ENCODE results near the gene FBXO24. TPM values are rescaled to one million over a fixed set of nuclear protein-coding genes. Genes with fewer than 3 reads are reported as not detected.
A peak's percentile ranks its signal among the peaks of the same experiment; 100 is the strongest.
"Not testable (repeated sequence)": the region's sequence is repeated elsewhere in the genome, so short reads cannot be mapped to it uniquely, and the experiment has no call there.

The FBXO24 gene
- polyA plus RNA-seq (ENCODE audit: low read depth in 6 of 6): 1 to 10 TPM in 2 of 6 donors, under 1 TPM in 3, not detected in 1; 0.13 to 1.7 (median 0.89) TPM

- Mint-ChIP-seq H3K9me3 (no peaks in the 10 kb centered on the region), H3K36me3 (no peaks in the 10 kb centered on the region), H3K4me3 (peak within 1 kb of the TSS; percentile 95 to 99 (median 97)), H3K27ac (peak within 1 kb of the TSS; percentile 39 to 100 (median 98)), H3K4me1 (peaks cover 35 to 45% (median 44%) of the 10 kb centered on the region in 3 donors), H3K27me3 (peaks cover 5 to 19% (median 8%) of the 10 kb centered on the region in 3 donors)
- ATAC-seq (ENCODE audit: low read depth in 2 of 2) (peak; percentile 78), DNase-seq (peak; percentile 99)
Measured at GRCh38 chr7:100586266-100587025, at the start of gene FBXO24. Gene FBXO24 (plus strand): TSS chr7:100586328. CDS start chr7:100586626, 298 bp downstream.

DNA sequence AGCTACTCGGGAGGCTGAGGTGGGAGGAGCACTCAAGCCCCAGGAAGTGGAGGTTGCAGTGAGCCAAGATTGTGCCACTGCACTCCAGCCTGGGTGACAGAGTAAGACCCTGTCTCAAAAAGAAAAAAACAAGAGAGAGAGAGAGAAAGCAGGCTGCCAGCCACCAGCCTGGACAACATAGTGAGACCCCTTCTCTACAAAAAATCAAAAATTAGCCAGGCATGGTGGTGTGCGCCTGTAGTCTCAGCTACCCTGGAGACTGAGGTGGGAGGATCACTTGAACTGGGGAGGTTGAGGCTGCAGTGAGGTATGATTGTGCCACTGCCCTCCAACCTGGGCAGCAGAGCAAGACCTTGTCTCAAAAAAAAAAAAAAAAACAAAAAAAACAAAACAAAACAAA, 49.4 kb upstream of the FBXO24 start:
- peaks cover 0 to 12% (median 10%) of the 10 kb centered on the region in 3 donors for H3K27me3 Mint-ChIP-seq
- H3K27ac Mint-ChIP-seq; H3K36me3 Mint-ChIP-seq; ATAC-seq (ENCODE audit: low read depth in 2 of 2); DNase-seq; H3K9me3 Mint-ChIP-seq: not testable (repeated sequence)
- peak overlapping the region in 1 of 8 donors; percentile 25 for H3K4me3 Mint-ChIP-seq
- peaks cover 13 to 19% (median 18%) of the 10 kb centered on the region in 3 donors for H3K4me1 Mint-ChIP-seq

DNA sequence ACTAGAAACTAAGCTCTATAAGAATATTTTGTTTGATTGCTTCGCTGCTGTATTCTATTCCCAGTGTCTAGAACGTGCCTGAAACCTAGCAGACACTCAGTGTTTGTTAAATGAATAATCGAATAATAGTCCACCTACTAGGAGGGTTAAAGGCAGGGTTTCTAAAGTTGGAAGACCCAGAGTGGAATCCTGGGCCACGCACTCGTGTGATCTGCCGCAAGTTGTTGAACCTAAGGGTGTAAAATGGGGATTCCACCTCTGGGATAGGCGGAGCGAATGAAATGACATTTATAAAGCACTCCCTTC, 47.8 kb upstream of the FBXO24 start:
- H3K9me3 Mint-ChIP-seq: no peaks in the 10 kb centered on the region
- H3K36me3 Mint-ChIP-seq: no peaks in the 10 kb centered on the region
- no peak for ATAC-seq (ENCODE audit: low read depth in 2 of 2)

DNA sequence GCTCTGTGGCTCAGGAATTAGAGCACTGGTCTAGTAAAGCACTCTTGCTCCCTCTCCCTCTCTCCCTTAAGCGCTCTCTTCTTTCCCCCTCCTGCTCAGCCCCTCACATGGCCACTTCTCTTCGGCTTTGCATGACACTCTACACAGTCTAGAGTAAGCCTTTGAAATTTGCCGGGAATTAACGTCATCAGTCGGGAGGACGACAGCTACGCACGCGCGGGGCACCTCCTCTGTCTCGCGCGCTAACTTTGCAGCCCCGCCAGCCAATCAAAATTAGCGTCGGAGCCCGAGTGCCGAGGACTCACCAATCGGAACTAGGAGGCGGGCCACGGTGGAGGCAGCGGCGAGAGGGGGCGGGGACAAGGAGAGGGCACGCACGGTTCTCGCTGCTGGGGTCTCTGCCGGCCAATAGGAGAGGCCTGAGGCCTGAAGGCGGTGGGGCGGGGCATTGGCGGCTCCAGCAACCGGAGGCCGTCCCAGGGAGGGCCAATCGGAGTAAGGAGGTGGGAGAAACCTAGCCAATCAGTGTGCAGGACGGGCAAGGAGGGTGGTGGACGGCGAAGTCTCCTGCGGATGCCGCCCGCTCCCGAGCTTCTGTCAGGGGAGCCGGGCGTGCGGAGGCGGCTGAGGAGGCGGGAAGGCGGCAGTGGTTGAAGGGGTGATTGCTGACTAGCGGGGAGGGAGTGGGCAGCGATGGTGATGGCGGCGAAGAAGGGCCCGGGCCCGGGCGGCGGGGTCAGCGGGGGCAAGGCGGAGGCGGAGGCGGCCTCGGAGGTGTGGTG, 47.3 kb upstream of the FBXO24 start, which contains the start of gene AGFG2:
AGFG2 (plus strand) TSS at position 550 of the 782 bp plus-strand sequence; CDS start at position 694, 144 bp downstream.
- H3K27me3 Mint-ChIP-seq: no peaks in the 10 kb centered on the region
- H3K4me3 Mint-ChIP-seq: peak within 1 kb of the TSS; percentile 86 to 99 (median 98)
- DNase-seq (peak; percentile 100), ATAC-seq (ENCODE audit: low read depth in 2 of 2) (peak; percentile 94 to 96)
- H3K36me3 Mint-ChIP-seq: no peaks in the 10 kb centered on the region
- peaks cover 19 to 27% (median 27%) of the 10 kb centered on the region in 3 donors for H3K4me1 Mint-ChIP-seq
- no peaks in the 10 kb centered on the region for H3K9me3 Mint-ChIP-seq
- peak within 1 kb of the TSS; percentile 40 to 95 (median 88) for H3K27ac Mint-ChIP-seq

More for the DNA sequence above, 47.8 kb upstream of the FBXO24 start:
- DNase-seq: no peak
- H3K27ac Mint-ChIP-seq: peak overlapping the region in 4 of 6 donors; percentile 75 to 90 (median 84)
- peaks cover 0 to 2% (median 0%) of the 10 kb centered on the region in 3 donors for H3K27me3 Mint-ChIP-seq
- peaks cover 19 to 27% (median 27%) of the 10 kb centered on the region in 3 donors for H3K4me1 Mint-ChIP-seq
- peak overlapping the region; percentile 86 to 99 (median 98) for H3K4me3 Mint-ChIP-seq

GRCh38 chr7:100539436-100540006, 46.6 kb upstream of the FBXO24 start:
- H3K27me3 Mint-ChIP-seq: no peaks in the 10 kb centered on the region
- H3K9me3 Mint-ChIP-seq: no peaks in the 10 kb centered on the region
- H3K27ac Mint-ChIP-seq: peak overlapping the region in 4 of 6 donors; percentile 16 to 92 (median 72)
- peaks cover 24 to 27% (median 27%) of the 10 kb centered on the region in 3 donors for H3K4me1 Mint-ChIP-seq
- no peak for ATAC-seq (ENCODE audit: low read depth in 2 of 2)
- H3K36me3 Mint-ChIP-seq: no peaks in the 10 kb centered on the region
- DNase-seq: no peak
- peak overlapping the region; percentile 86 to 99 (median 98) for H3K4me3 Mint-ChIP-seq

DNA sequence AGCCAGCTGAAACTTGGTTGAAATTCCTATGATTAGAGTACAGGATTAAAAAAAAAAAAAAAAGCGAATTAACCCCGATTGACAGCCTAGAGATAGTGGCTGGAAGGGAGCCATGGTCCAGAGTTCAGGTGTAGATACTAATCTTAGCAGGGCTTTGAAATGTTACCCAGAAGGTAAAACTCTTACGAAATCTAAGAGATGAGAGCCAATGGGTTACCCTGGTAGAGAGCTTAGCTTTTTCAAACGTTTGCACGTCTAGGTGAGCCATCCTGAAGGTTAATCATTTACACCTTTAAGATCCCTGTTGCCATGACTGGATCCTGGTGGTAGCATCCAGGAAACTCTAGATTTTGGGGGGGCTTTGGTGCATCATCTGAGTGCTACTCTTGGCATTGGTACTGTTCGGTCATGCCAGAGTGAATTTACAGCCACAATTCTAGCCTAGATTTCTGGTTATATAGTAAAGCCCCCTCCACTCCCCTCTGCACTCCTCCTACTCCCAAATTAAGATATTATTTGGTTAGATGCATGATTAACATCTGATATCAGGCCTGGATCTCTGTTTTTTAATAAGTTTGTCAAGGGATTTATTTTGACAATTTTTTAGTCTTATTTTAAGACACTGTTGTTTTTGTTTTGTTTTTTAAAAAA, 45.9 kb upstream of the FBXO24 start:
- peak overlapping the region in 1 of 6 donors; percentile 16 for H3K27ac Mint-ChIP-seq
- ATAC-seq (ENCODE audit: low read depth in 2 of 2) (no peak), DNase-seq (no peak)
- H3K9me3 Mint-ChIP-seq: no peaks in the 10 kb centered on the region
- H3K36me3 Mint-ChIP-seq: no peaks in the 10 kb centered on the region
- H3K4me1 Mint-ChIP-seq: peaks cover 27 to 31% (median 28%) of the 10 kb centered on the region in 3 donors
- H3K4me3 Mint-ChIP-seq: peak overlapping the region; percentile 85 to 98 (median 92)
- H3K27me3 Mint-ChIP-seq: no peaks in the 10 kb centered on the region

DNA sequence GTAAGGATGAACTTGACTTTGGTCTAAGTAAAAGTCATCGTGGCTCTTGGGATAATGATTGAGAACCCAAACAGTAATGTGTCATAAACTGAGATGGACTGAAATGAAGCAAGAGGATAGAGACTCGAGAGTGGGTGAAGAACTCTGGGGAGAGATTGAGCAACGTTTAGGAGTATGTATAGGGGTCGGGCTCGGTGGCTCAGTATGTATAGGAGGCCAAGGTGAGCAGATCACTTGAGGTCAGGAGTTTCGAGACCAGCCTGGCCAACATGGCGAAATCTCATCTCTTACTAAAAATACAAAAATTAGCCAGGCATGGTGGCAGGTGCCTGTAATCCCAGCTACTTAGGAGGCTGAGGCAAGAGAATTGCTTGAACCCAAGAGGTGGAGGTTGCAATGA, 44.8 kb upstream of the FBXO24 start:
- not testable (repeated sequence) for DNase-seq; H3K36me3 Mint-ChIP-seq; ATAC-seq (ENCODE audit: low read depth in 2 of 2); H3K27me3 Mint-ChIP-seq; H3K9me3 Mint-ChIP-seq; H3K27ac Mint-ChIP-seq
- H3K4me3 Mint-ChIP-seq: peak overlapping the region in 4 of 8 donors; percentile 26 to 86 (median 56)
- peaks cover 27 to 38% (median 31%) of the 10 kb centered on the region in 3 donors for H3K4me1 Mint-ChIP-seq

DNA sequence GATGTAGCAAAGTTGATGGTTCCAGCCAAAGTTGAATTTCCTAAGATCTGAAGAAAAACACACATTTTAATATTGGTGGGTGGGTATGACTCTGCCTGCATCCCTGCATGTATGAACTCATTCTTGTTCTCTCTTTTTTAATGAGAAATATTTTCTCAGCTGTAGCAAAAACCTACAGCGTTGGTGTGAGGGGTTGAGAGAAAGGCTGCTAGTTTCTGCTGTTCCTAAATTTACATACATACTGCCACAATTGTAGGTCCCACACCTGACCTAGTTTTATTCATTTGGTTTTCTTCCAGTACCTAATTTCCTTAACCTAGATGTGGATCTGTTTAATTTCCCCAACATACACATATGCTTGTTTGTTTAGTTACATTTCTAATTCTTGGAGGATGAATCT, 42.5 kb upstream of the FBXO24 start:
- DNase-seq: no peak
- H3K27me3 Mint-ChIP-seq: no peaks in the 10 kb centered on the region
- H3K4me3 Mint-ChIP-seq: peak overlapping the region in 1 of 8 donors; percentile 55

DNA sequence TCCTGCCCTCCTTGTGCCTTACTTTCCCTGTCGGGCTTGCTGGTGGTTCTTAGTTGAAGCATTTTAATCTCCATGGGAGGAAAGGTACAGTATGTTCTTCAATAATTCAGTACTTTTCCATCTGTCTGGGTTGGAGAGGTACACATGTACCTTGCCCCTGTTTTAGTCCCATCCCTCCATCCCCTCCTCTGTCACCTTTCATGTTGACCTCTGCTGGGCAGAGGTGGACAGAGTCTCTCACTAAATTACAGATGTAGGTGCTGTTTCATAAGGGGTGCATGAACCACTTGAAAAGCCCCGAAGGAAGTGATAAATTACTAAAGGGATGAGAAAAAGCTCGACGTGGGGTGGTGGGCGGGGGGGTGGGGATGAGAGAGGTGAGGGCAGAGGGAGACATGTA, 41.7 kb upstream of the FBXO24 start:
- Mint-ChIP-seq H3K36me3 (no peaks in the 10 kb centered on the region), H3K4me3 (peak overlapping the region in 1 of 8 donors; percentile 55), H3K27me3 (no peaks in the 10 kb centered on the region), H3K9me3 (no peaks in the 10 kb centered on the region), H3K27ac (peak overlapping the region in 1 of 6 donors; percentile 50), H3K4me1 (peaks cover 27 to 47% (median 44%) of the 10 kb centered on the region in 3 donors)
- ATAC-seq (ENCODE audit: low read depth in 2 of 2): no peak
- no peak for DNase-seq

More for the DNA sequence above, 42.5 kb upstream of the FBXO24 start:
- Mint-ChIP-seq H3K36me3 (no peaks in the 10 kb centered on the region), H3K4me1 (peaks cover 34 to 48% (median 45%) of the 10 kb centered on the region in 3 donors), H3K9me3 (no peaks in the 10 kb centered on the region), H3K27ac (no peak overlapping the region)
- no peak for ATAC-seq (ENCODE audit: low read depth in 2 of 2)

DNA sequence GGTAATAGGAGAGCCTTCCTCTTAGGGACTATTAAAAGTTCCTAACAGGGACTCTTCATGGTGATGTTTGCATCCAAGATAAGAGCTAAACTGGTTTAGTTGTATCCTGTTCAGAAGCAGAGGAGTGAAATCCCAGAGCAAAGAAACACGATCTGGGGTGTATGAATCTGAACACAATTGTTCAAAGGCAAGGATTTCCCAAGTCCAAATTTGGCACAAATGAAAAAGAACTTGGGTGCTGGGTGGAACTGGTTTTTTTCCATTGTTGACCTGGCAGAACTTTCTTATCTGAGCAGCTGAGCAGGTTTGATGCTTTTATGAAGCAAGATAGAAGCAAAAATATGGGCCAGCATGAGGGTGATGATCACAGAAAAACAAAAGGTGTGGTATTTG, 41.2 kb upstream of the FBXO24 start:
- Mint-ChIP-seq H3K27ac (peak overlapping the region in 1 of 6 donors; percentile 23), H3K4me1 (peaks cover 27 to 48% (median 44%) of the 10 kb centered on the region in 3 donors), H3K36me3 (no peaks in the 10 kb centered on the region), H3K4me3 (no peak overlapping the region), H3K9me3 (no peaks in the 10 kb centered on the region), H3K27me3 (no peaks in the 10 kb centered on the region)
- DNase-seq: no peak
- ATAC-seq (ENCODE audit: low read depth in 2 of 2): no peak

DNA sequence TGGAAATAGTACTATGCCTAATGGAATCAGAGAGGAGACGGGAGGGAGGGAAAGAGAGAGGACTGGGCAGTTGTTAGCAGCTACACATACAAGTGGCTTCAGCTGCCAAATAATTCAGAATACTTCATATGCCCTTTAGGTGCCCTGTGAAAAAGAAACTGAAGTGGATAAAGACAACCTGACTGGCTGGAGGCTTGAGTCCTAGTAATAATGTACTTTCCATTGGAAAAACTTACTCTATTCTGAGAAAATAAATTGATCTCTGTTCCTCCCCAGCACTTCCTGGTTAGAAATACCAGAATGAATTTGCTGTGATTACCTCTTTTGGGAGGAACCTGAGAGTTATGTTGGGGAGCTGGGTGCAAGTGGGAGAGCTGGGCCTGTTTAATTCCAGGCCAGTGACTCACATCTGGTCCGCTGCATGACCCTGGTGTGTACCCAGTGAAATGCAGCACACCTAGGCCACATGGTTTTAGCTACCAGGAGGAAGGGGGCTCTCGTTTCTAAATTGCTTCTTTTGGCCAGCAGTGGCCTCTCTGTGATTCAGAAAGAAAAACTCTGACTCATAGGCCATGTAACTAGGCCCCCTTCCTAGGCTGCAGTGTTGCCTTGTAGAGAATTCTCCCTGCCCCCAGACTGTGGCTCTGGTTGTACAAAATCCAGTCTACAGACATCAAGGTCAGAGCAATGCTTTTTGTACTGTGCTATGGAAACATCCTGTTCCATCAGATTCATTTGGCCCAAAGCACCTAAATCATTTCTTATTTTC, 40.6 kb upstream of the FBXO24 start:
- Mint-ChIP-seq H3K36me3 (peaks cover 0 to 4% of the 10 kb centered on the region in 2 donors), H3K27ac (peak overlapping the region in 1 of 6 donors; percentile 63), H3K4me1 (peaks cover 32 to 51% (median 49%) of the 10 kb centered on the region in 3 donors), H3K9me3 (no peaks in the 10 kb centered on the region), H3K4me3 (peak overlapping the region in 1 of 8 donors; percentile 9), H3K27me3 (no peaks in the 10 kb centered on the region)
- no peak for DNase-seq
- ATAC-seq (ENCODE audit: low read depth in 2 of 2): no peak

All from naive B cell (primary cell).